Subcutaneous abdominal adipose tissue (tissue), 5 donors: ENCODE measurements around the gene AP1S1.

Source experiments
- H3K27ac ChIP-seq: one replicate; pipeline ENCODE4 v1.7.0; 2013; ENCODE audit warnings: low read depth, mild to moderate bottlenecking, inconsistent platforms, low read length, moderate library complexity
- H3K27me3 ChIP-seq, 5 donors: one replicate each; pipeline ENCODE4 v1.7.0; 2013; ENCODE audit warnings: low read length in 5 of 5, inconsistent platforms in 1 of 5; ENCODE audit not compliant: control insufficient read depth in 5 of 5, insufficient read depth in 4 of 5
- H3K36me3 ChIP-seq, 5 donors: one replicate each; pipeline ENCODE4 v1.7.0; 2013; ENCODE audit warnings: low read length in 5 of 5; ENCODE audit not compliant: control insufficient read depth in 5 of 5, insufficient read depth in 5 of 5
- H3K4me1 ChIP-seq, 5 donors: one replicate each; pipeline ENCODE4 v1.7.0; 2013; ENCODE audit warnings: low read length in 5 of 5, mild to moderate bottlenecking in 3 of 5, moderate library complexity in 1 of 5; ENCODE audit not compliant: control insufficient read depth in 5 of 5, insufficient read depth in 5 of 5
- H3K4me3 ChIP-seq, 5 donors: one replicate each; pipeline ENCODE4 v1.7.0; 2013; ENCODE audit warnings: low read length in 5 of 5, low read depth in 1 of 5
- H3K9ac ChIP-seq, 5 donors: one replicate each; pipeline ENCODE4 v1.7.0; 2013; ENCODE audit warnings: low read length in 5 of 5, mild to moderate bottlenecking in 4 of 5, moderate library complexity in 3 of 5
- H3K9me3 ChIP-seq, 5 donors: one replicate each; pipeline ENCODE4 v1.7.0; 2013; ENCODE audit warnings: low read length in 5 of 5; ENCODE audit not compliant: control insufficient read depth in 5 of 5
- donor health status: healthy.
- donor health status: healthy.
- donor health status: healthy.
- donor health status: healthy.
- donor health status: healthy.

The AP1S1 gene

DNA sequence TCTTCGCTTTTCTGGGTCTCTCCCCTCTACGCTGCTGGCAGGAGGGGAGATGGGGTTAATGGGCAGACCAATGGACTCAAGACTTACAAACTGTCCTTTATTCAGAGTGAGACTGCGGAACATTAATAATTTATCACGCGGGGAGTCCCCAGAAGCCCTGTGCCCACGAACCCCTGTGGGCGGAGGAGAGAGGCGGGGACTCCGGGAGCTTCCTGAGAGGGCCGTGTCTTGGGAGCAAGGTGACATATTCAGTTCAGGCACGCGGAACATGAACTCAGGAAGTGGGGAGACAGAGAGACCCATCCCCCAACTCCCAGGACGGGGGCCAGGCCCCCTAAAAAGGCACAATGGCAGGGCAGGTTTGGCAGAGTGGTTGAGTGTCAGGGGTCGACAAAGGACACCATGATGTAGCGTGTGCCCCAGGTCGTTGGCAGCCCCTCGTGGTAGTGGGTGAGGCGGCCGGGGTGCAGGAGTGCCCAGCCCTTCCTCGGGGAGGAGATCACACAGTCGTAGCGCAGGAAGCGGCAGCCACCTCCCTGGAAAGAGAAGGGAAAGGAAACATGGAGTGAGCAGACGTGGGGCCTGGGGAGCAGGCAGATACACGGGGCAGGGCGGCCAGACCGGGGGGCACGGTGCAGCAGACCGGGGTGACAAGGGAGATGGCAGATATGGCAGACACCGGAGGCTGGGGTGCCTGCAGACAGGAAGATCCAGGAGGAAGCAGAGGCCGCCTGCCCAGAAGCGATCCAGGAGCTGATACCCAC lies 51.8 kb downstream of the AP1S1 start:
- Histone ChIP-seq H3K36me3 (peaks cover 0 to 50% (median 40%) of the 10 kb centered on the region in 5 donors), H3K9ac (no peak overlapping the region), H3K27me3 (peaks cover 9 to 24% (median 21%) of the 10 kb centered on the region in 5 donors), H3K4me1 (peaks cover 0 to 20% (median 12%) of the 10 kb centered on the region in 5 donors), H3K9me3 (no peaks in the 10 kb centered on the region), H3K27ac (no peak overlapping the region), H3K4me3 (no peak overlapping the region)

DNA sequence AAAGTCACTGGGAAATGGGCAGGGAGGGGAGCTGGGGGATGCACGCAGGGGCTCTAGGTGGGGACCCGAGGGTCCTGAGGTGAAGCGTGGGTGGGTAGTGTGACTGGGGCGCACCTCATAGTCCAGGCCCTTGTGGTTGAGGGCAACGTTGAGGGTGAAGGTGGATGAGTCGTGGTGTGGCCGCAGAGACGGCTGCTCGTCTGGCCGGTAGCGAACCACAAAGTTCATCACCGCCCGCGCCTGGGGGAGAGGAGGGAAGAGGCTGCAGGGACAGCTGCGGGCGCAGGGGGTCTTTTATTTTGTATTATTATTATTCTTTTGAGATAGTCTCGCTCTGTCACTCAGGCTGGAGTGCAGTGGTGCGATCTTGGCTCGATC lies 52.4 kb downstream of the AP1S1 start:
- Histone ChIP-seq H3K4me1 (peaks cover 0 to 18% (median 11%) of the 10 kb centered on the region in 5 donors), H3K36me3 (peaks cover 0 to 56% (median 46%) of the 10 kb centered on the region in 5 donors), H3K9ac (no peak overlapping the region), H3K4me3 (no peak overlapping the region), H3K9me3 (no peaks in the 10 kb centered on the region), H3K27me3 (peaks cover 8 to 20% (median 19%) of the 10 kb centered on the region in 5 donors), H3K27ac (no peak overlapping the region)

DNA sequence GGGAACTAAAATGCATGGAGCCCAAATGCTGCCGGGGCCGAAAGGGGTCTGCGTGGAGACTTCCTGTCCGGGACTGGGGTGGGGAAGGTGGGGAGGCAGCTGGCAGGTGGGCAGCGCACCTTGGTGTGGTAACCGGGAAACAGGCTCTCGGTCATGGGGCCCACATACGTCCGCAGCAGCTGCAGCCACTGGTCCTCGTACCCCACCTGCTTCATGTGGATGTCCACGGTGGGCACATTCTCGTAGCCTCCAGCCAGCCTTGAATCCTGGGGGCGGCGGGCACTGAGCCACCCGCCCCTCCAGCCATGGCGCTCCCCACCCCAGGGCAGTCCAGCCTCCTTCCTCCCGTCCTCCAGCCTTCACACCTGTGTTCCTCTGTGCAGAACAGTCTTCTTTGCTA lies 53.2 kb downstream of the AP1S1 start:
- H3K9ac ChIP-seq, result no peak overlapping the region
- H3K36me3 ChIP-seq, result peaks cover 0 to 64% (median 53%) of the 10 kb centered on the region in 5 donors
- H3K27ac ChIP-seq, result no peak overlapping the region
- H3K27me3 ChIP-seq, result peaks cover 3 to 12% (median 11%) of the 10 kb centered on the region in 5 donors
- no peak overlapping the region for H3K4me3 ChIP-seq
- H3K9me3 ChIP-seq, result no peaks in the 10 kb centered on the region
- H3K4me1 ChIP-seq, result peaks cover 0 to 10% (median 4%) of the 10 kb centered on the region in 5 donors

DNA sequence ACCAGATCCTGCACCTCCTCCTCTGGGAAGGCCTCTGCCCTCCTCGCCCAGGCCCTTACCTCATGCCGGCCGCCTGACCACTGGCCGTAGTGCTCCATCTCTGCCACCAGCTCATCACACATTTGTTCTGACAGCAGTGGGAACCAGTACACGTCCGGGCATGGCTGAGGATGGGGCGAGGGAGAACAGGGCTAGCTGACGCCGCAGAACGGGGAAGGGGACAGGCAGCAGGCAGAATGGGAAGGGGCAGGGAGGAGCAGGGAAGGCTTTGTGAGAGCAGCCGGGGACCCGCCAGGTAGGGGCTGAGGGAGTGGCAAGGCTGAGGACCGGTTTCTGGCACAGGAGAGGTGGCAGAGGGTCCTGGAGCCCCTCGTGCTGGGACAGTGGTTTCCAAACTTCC lies 54.5 kb downstream of the AP1S1 start:
- Histone ChIP-seq H3K4me1 (peaks cover 0 to 8% (median 0%) of the 10 kb centered on the region in 5 donors), H3K9ac (no peak overlapping the region), H3K27ac (no peak overlapping the region), H3K27me3 (peaks cover 0 to 2% (median 0%) of the 10 kb centered on the region in 5 donors), H3K4me3 (no peak overlapping the region), H3K9me3 (no peaks in the 10 kb centered on the region), H3K36me3 (peaks cover 0 to 75% (median 57%) of the 10 kb centered on the region in 5 donors)

DNA sequence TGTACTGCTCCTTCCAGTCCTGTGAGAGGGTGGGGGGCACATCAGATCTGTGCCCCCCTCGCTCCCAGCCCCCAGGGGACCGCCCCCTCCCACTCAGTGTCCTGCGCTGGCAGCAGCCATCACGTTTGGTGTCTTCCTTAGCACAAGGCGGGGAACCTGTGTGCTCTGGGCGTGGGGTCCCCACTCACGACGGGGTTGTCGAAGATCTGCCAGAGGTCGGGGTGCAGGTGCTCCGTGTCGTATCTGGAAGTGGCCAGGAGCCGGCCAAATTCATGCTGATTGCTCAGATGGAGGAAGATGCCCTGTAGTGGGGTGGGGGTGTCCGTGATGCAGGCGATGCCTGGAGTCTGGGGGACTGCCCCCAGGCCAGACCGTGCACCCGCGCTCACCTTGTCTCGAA lies 55.9 kb downstream of the AP1S1 start:
- Histone ChIP-seq H3K4me1 (peaks cover 0 to 5% (median 0%) of the 10 kb centered on the region in 5 donors), H3K36me3 (peaks cover 0 to 81% (median 63%) of the 10 kb centered on the region in 5 donors), H3K27ac (no peak overlapping the region), H3K4me3 (no peak overlapping the region), H3K9ac (no peak overlapping the region), H3K27me3 (no peaks in the 10 kb centered on the region), H3K9me3 (no peaks in the 10 kb centered on the region)
